ENCODE data around the gene ADTRP. TPM values are rescaled to one million over a fixed set of nuclear protein-coding genes. Genes with fewer than 3 reads are reported as not detected.

ADTRP gene
- total RNA-seq, 1 donor from 2014 or later, result 0.68 TPM

- Mint-ChIP-seq H3K27ac (ENCODE audit: unreplicated experiment) (no peak overlapping the region), H3K27me3 (ENCODE audit: low read depth, unreplicated experiment) (no peaks in the 10 kb centered on the region), H3K9me3 (ENCODE audit: unreplicated experiment) (peaks cover 6% of the 10 kb centered on the region), H3K36me3 (ENCODE audit: low read depth, unreplicated experiment) (no peaks in the 10 kb centered on the region), H3K4me3 (ENCODE audit: unreplicated experiment) (no peak overlapping the region), H3K4me1 (ENCODE audit: low read depth, unreplicated experiment) (peaks cover 58% of the 10 kb centered on the region)
- Histone ChIP-seq H2AFZ (ENCODE audit: low read depth, low read length) (no peak overlapping the region), H3K9ac (ENCODE audit: low read length) (no peak overlapping the region), H3K4me1 (ENCODE audit: insufficient read depth, low read length) (peaks cover 45% of the 10 kb centered on the region), H3K9me3 (ENCODE audit: insufficient read depth, low read depth, low read length) (no peaks in the 10 kb centered on the region), H4K20me1 (ENCODE audit: insufficient read depth, low read length) (no peaks in the 10 kb centered on the region), H3K79me2 (ENCODE audit: insufficient read depth, low read length) (no peaks in the 10 kb centered on the region), H3K27me3 (ENCODE audit: insufficient read depth, low read length) (no peaks in the 10 kb centered on the region), H3K4me3 (ENCODE audit: insufficient read depth, low read depth, low read length) (no peak overlapping the region), H3K36me3 (ENCODE audit: insufficient read depth, low read length) (no peaks in the 10 kb centered on the region), H3K4me2 (ENCODE audit: low read length) (peak overlapping the region; percentile 32), H3K27ac (ENCODE audit: low read depth, low read length) (peak overlapping the region; percentile 2)
- DNase-seq (ENCODE audit: low read depth), result no peak
- TF ChIP-seq EZH2 (IDR thresholded peaks at IDR 0.05; ENCODE audit: insufficient read depth, low read length) (no peak), CTCF (IDR thresholded peaks at IDR 0.05; ENCODE audit: insufficient read depth, low read depth, low read length) (no peak)
- FAIRE-seq, result no peak
Observed at GRCh38 chr6:11763460-11764249, 14.9 kb downstream of the ADTRP start.

DNA sequence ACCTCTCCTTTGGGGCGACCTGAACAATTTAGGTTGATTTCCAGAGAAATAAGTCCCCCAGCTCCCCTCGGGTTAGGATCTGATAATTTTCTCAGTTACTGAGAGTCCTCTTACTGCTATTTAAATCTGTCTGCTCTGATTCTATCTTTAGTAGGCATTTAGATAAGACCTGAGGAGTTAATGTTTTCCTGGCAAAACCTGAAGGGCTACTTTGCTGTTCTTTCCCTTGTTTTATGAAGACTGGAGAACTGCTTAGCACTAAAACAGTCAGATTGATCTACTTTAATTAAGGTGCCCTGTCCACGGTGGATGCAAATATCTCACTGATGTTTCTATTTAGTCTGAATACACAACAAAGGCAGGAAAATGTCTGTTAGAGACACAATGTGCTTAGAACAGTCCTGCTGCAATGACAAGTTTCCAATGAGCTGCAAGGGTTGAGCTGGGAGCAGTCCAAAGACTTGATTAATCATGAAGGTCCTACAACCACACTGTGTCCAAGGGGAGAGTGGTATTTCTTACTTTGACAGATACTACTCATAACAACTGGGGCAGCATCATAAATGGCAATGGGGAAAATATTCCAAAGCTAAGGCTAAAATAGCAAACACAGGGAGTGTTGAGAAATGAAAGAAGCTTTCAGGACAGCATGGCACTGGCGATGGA, 15.7 kb downstream of the ADTRP start:
- DNase-seq (ENCODE audit: low read depth) (peak; percentile 63), FAIRE-seq (no peak)
- peaks cover 50% of the 10 kb centered on the region for H3K4me1 Mint-ChIP-seq (ENCODE audit: low read depth, unreplicated experiment)

More for the DNA sequence above, 15.7 kb downstream of the ADTRP start:
- H2AFZ ChIP-seq (ENCODE audit: low read depth, low read length), result no peak overlapping the region
- no peak overlapping the region for H3K9ac ChIP-seq (ENCODE audit: low read length)
- peak overlapping the region; percentile 45 for H3K27ac Mint-ChIP-seq (ENCODE audit: unreplicated experiment)
- H3K4me2 ChIP-seq (ENCODE audit: low read length), result peak overlapping the region; percentile 32
- no peaks in the 10 kb centered on the region for H3K27me3 ChIP-seq (ENCODE audit: insufficient read depth, low read length)
- TF ChIP-seq CTCF (IDR thresholded peaks at IDR 0.05; ENCODE audit: insufficient read depth, low read depth, low read length) (no peak), EZH2 (IDR thresholded peaks at IDR 0.05; ENCODE audit: insufficient read depth, low read length) (no peak)
- H3K4me3 Mint-ChIP-seq (ENCODE audit: unreplicated experiment), result no peak overlapping the region
- H3K4me3 ChIP-seq (ENCODE audit: insufficient read depth, low read depth, low read length), result no peak overlapping the region
- H3K27me3 Mint-ChIP-seq (ENCODE audit: low read depth, unreplicated experiment), result no peaks in the 10 kb centered on the region
- no peaks in the 10 kb centered on the region for H3K9me3 ChIP-seq (ENCODE audit: insufficient read depth, low read depth, low read length)
- no peaks in the 10 kb centered on the region for H3K36me3 Mint-ChIP-seq (ENCODE audit: low read depth, unreplicated experiment)
- peaks cover 38% of the 10 kb centered on the region for H3K4me1 ChIP-seq (ENCODE audit: insufficient read depth, low read length)
- H4K20me1 ChIP-seq (ENCODE audit: insufficient read depth, low read length), result no peaks in the 10 kb centered on the region
- peaks cover 6% of the 10 kb centered on the region for H3K9me3 Mint-ChIP-seq (ENCODE audit: unreplicated experiment)
- no peaks in the 10 kb centered on the region for H3K79me2 ChIP-seq (ENCODE audit: insufficient read depth, low read length)
- peak overlapping the region; percentile 2 for H3K27ac ChIP-seq (ENCODE audit: low read depth, low read length)
- no peaks in the 10 kb centered on the region for H3K36me3 ChIP-seq (ENCODE audit: insufficient read depth, low read length)

Data from astrocyte (in vitro differentiated cells and primary cell).